LNCaP clone FGC (cell line): Measurements from ENCODE around the gene FOXP1.

Experiments
- DNase-seq: peaks from one replicate; pipeline ENCODE4 v3.0.0-alpha.2; 2011; ENCODE audit warnings: low read depth
- H3K4me3 ChIP-seq: 2 replicates; pipeline ENCODE4 v1.5.1; 2011; ENCODE audit warnings: mild to moderate bottlenecking, low read depth, low read length, control low read depth
- TF ChIP-seq, protein P1 (sequence below): IDR thresholded peaks from 2 replicates; pipeline ENCODE4 v1.5.1; 2012; ENCODE audit warnings: mild to moderate bottlenecking; ENCODE audit not compliant: control insufficient read depth, insufficient read depth; ENCODE audit errors: extremely low read depth

Gene FOXP1

GRCh38 chr3:71210257-71211007 lies 373.1 kb downstream of the FOXP1 start:
- TF ChIP-seq, protein P1, sequence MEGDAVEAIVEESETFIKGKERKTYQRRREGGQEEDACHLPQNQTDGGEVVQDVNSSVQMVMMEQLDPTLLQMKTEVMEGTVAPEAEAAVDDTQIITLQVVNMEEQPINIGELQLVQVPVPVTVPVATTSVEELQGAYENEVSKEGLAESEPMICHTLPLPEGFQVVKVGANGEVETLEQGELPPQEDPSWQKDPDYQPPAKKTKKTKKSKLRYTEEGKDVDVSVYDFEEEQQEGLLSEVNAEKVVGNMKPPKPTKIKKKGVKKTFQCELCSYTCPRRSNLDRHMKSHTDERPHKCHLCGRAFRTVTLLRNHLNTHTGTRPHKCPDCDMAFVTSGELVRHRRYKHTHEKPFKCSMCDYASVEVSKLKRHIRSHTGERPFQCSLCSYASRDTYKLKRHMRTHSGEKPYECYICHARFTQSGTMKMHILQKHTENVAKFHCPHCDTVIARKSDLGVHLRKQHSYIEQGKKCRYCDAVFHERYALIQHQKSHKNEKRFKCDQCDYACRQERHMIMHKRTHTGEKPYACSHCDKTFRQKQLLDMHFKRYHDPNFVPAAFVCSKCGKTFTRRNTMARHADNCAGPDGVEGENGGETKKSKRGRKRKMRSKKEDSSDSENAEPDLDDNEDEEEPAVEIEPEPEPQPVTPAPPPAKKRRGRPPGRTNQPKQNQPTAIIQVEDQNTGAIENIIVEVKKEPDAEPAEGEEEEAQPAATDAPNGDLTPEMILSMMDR: no peak
- H3K4me3 ChIP-seq: no peak overlapping the region
- DNase-seq: no peak

DNA sequence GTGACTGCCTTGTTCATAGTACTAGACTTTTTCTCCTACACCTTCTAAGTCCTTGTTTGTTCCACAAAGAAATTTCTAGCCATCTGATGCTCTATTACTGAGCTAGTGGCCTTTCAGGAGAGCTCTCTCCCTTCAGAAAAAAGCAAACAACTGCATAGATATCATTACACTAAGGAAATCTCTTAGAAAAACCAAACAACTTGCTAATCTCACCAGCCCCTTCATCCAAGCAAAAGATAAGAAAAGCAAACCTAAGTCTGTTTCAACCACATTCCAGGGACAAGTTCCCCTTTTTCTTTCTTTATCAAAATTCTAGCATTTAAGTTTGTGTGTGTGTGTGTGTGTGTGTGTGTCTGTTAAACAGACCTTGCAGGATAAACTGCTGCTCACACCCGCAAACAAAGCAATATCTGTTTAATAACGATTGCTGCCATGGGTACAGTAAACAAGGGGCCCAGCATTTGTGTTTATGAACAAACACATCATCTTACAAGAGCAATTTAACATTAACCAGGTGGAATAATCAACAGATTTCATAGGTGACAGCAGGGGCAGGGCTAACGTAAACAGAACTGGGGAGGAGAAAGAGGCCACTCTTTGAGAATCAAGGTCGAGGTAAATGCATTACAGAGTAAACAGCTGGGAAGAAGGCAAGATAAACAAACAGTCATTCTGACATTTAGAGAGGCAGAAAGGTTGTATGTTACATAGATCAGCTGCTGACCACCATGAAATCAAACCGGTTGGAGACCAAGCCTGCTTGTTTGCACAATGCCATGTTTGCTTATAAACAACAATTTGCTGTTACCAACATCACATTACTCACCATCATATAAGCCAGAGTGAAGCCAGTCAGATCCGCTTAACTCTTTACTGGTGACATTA lies 375.1 kb downstream of the FOXP1 start:
- peak; percentile 96 for DNase-seq
- TF ChIP-seq, protein P1: no peak
- H3K4me3 ChIP-seq: peak overlapping the region; percentile 21; the same call in 1 of the 2 replicates

DNA sequence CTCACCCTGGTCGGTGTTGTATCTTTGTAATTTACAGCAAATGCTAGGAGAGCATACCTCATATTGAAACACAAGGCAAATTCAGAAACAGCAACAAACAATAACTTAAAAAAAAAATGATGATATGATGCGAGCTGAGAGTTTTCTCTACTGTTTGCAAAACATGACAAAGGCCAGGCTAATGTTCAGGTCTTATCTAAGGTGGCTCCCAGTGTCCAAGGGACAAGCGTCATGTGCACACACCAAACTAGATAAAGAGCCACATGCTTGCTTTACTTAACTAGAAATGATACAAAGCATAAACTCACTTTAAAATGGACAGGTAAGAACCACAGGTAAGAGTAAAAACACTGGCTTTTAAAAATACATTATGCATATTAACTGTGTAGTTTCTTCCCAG lies 375.9 kb downstream of the FOXP1 start:
- H3K4me3 ChIP-seq: no peak overlapping the region
- TF ChIP-seq, protein P1: no peak
- no peak for DNase-seq

DNA sequence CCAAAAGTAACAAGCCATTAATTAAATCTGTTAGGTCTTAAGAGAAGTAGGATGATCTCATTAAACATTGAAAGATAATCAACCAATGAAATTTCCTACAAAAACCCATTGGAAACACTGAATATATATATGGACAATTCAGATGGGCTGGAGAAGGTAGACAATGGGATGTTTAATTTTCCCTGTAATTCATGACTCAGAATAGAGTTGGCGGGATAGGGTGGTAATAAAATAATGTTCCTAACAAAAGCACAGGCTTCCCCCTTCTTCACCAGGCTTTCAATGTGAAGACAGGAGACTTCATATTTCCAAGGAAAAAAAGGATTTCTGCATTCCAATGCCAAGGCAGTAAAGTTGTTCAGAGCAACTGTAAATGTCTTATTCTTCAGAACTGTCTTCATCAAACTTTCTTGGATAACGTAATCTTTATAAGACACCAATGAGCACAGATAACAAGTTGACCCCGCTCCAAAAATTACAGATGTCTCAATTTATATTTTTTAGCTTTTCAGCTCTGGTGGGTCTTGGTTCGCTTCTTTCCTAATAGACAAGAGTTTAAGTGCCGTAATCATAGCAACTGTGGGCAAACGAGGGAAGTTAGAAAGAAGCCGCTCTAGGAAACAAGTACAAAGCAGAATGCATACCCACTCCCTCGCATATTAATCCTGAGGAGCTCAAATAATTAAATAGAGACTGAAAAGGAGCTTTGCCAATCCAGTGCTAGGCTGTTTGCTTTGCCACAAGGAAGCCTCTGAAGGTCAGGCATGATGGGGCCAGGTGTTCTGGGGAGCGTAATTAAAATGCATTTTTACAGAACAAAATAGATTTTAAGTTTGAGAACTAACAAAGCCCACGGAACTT lies 377.0 kb downstream of the FOXP1 start:
- TF ChIP-seq, protein P1: no peak
- peak; percentile 90 for DNase-seq

GRCh38 chr3:71203727-71204488 lies 379.6 kb downstream of the FOXP1 start:
- no peak overlapping the region for H3K4me3 ChIP-seq
- TF ChIP-seq, protein P1: no peak
- peak; percentile 46 for DNase-seq

More for the DNA sequence above, 377.0 kb downstream of the FOXP1 start:
- H3K4me3 ChIP-seq: peak overlapping the region; percentile 12; the same call in 1 of the 2 replicates
